ENCODE results near the gene SCYL2. TPM values are rescaled to one million over a fixed set of nuclear protein-coding genes. Genes with fewer than 3 reads are reported as not detected.

Gene SCYL2
- total and polyA plus RNA-seq, 2 experiments from 2014 or later = 15.0 to 57.5 TPM

DNA sequence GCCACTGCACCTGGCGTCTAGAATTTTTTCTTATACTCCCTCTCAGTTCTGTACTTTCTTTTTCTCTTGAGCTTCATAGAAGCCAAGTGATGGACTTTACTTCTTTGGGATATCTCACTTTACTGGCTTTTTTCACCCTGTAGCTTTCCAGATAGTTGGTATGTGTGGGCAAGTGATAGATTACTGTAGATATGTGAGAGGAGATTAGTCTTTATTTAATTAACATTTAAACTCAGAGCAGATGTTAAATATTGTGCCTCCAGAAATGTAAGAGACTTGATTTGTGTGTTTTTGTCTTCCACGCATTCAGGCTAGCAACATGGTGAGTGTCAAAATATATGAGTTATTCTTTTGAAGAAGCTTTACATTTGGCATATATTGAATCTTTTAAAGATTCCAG is 50.4 kb downstream of the SCYL2 start:
- Histone ChIP-seq H3K27me3 (ENCODE audit: insufficient read depth) (no peaks in the 10 kb centered on the region), H3K4me3 (no peak overlapping the region), H3K79me2 (replicated peaks; ENCODE audit: insufficient read depth) (no peaks in the 10 kb centered on the region), H3K4me1 (ENCODE audit: insufficient read depth) (no peaks in the 10 kb centered on the region), H4K20me1 (replicated peaks; ENCODE audit: insufficient read depth) (no peaks in the 10 kb centered on the region), H3K4me2 (no peak overlapping the region), H3F3A (replicated peaks; ENCODE audit: low read depth) (no peaks in the 10 kb centered on the region), H3K36me3 (ENCODE audit: insufficient read depth) (peaks cover 1% of the 10 kb centered on the region; the same call in 1 of the 2 replicates), H3K27ac (ENCODE audit: low read depth) (no peak overlapping the region), H3K9me2 (ENCODE audit: insufficient read depth) (no peaks in the 10 kb centered on the region), H2AFZ (no peak overlapping the region)
- peaks cover 36% of the 10 kb centered on the region for H3K36me3 Mint-ChIP-seq (ENCODE audit: low read depth)
- no peak overlapping the region for H3K27ac Mint-ChIP-seq
- H3K4me1 Mint-ChIP-seq = no peaks in the 10 kb centered on the region
- H3K27me3 Mint-ChIP-seq (ENCODE audit: insufficient read depth, low read depth, poor library complexity) = no peaks in the 10 kb centered on the region
- no peak overlapping the region for H3K4me3 Mint-ChIP-seq
- H3K9me3 Mint-ChIP-seq = no peaks in the 10 kb centered on the region
- ATAC-seq = no peak
- TF ChIP-seq STAT1 (IDR thresholded peaks at IDR 0.05; ENCODE audit: unreplicated experiment) (no peak), EZH2phosphoT487 (IDR thresholded peaks at IDR 0.05; ENCODE audit: unreplicated experiment) (no peak), CREB1 (CRISPR knock-in tag; IDR thresholded peaks at IDR 0.05; ENCODE audit: low read depth) (no peak), EZH2 (IDR thresholded peaks at IDR 0.05; ENCODE audit: low read depth, unreplicated experiment) (no peak), NANOG (IDR thresholded peaks at IDR 0.05; ENCODE audit: borderline replicate concordance) (no peak), JUNB (IDR thresholded peaks at IDR 0.05; ENCODE audit: unreplicated experiment) (no peak)
- TF ChIP-seq, protein P1, sequence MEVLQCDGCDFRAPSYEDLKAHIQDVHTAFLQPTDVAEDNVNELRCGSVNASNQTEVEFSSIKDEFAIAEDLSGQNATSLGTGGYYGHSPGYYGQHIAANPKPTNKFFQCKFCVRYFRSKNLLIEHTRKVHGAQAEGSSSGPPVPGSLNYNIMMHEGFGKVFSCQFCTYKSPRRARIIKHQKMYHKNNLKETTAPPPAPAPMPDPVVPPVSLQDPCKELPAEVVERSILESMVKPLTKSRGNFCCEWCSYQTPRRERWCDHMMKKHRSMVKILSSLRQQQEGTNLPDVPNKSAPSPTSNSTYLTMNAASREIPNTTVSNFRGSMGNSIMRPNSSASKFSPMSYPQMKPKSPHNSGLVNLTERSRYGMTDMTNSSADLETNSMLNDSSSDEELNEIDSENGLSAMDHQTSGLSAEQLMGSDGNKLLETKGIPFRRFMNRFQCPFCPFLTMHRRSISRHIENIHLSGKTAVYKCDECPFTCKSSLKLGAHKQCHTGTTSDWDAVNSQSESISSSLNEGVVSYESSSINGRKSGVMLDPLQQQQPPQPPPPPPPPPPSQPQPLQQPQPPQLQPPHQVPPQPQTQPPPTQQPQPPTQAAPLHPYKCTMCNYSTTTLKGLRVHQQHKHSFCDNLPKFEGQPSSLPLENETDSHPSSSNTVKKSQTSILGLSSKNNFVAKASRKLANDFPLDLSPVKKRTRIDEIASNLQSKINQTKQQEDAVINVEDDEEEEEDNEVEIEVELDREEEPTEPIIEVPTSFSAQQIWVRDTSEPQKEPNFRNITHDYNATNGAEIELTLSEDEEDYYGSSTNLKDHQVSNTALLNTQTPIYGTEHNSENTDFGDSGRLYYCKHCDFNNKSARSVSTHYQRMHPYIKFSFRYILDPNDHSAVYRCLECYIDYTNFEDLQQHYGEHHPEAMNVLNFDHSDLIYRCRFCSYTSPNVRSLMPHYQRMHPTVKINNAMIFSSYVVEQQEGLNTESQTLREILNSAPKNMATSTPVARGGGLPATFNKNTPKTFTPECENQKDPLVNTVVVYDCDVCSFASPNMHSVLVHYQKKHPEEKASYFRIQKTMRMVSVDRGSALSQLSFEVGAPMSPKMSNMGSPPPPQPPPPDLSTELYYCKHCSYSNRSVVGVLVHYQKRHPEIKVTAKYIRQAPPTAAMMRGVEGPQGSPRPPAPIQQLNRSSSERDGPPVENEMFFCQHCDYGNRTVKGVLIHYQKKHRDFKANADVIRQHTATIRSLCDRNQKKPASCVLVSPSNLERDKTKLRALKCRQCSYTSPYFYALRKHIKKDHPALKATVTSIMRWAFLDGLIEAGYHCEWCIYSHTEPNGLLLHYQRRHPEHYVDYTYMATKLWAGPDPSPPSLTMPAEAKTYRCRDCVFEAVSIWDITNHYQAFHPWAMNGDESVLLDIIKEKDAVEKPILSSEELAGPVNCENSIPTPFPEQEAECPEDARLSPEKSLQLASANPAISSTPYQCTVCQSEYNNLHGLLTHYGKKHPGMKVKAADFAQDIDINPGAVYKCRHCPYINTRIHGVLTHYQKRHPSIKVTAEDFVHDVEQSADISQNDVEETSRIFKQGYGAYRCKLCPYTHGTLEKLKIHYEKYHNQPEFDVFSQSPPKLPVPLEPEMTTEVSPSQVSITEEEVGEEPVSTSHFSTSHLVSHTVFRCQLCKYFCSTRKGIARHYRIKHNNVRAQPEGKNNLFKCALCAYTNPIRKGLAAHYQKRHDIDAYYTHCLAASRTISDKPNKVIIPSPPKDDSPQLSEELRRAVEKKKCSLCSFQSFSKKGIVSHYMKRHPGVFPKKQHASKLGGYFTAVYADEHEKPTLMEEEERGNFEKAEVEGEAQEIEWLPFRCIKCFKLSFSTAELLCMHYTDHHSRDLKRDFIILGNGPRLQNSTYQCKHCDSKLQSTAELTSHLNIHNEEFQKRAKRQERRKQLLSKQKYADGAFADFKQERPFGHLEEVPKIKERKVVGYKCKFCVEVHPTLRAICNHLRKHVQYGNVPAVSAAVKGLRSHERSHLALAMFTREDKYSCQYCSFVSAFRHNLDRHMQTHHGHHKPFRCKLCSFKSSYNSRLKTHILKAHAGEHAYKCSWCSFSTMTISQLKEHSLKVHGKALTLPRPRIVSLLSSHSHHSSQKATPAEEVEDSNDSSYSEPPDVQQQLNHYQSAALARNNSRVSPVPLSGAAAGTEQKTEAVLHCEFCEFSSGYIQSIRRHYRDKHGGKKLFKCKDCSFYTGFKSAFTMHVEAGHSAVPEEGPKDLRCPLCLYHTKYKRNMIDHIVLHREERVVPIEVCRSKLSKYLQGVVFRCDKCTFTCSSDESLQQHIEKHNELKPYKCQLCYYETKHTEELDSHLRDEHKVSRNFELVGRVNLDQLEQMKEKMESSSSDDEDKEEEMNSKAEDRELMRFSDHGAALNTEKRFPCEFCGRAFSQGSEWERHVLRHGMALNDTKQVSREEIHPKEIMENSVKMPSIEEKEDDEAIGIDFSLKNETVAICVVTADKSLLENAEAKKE (CRISPR knock-in tag; IDR thresholded peaks at IDR 0.05) = no peak
- TF ChIP-seq, protein P2, sequence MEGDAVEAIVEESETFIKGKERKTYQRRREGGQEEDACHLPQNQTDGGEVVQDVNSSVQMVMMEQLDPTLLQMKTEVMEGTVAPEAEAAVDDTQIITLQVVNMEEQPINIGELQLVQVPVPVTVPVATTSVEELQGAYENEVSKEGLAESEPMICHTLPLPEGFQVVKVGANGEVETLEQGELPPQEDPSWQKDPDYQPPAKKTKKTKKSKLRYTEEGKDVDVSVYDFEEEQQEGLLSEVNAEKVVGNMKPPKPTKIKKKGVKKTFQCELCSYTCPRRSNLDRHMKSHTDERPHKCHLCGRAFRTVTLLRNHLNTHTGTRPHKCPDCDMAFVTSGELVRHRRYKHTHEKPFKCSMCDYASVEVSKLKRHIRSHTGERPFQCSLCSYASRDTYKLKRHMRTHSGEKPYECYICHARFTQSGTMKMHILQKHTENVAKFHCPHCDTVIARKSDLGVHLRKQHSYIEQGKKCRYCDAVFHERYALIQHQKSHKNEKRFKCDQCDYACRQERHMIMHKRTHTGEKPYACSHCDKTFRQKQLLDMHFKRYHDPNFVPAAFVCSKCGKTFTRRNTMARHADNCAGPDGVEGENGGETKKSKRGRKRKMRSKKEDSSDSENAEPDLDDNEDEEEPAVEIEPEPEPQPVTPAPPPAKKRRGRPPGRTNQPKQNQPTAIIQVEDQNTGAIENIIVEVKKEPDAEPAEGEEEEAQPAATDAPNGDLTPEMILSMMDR (conservative IDR thresholded peaks at IDR 0.05; ENCODE audit: low read depth in 2 of 2) = no peak
- no peak for DNase-seq (ENCODE audit: low spot score)

Measured in GM23338 (cell line).